Activated naive CD8-positive, alpha-beta T cell treated with anti-CD3 and anti-CD28 coated beads, Interleukin-2, amount 10 ng/mL, durations not matched to agents 7 days and 5 days (primary cell): ENCODE measurements around the gene LCE5A. TPM values are rescaled to one million over a fixed set of nuclear protein-coding genes. Genes with fewer than 3 reads are reported as not detected.
"Not testable (repeated sequence)": the region's sequence is repeated elsewhere in the genome, so short reads cannot be mapped to it uniquely, and the experiment has no call there.

Experiments used
- ATAC-seq: fragments of 150-1000 bp; cut with Tn5 transposase; one replicate; pipeline ENCODE4 v1.10.0; 2021; ENCODE audit warnings: low read depth, moderate library complexity
- POLR2A ChIA-PET: fragments of 350-600 bp; sonication (Branson Sonifier 250); formaldehyde crosslinking; loops from one replicate; lab custom pipeline; 2021; ENCODE audit warnings: antibody characterized with exemption; lab: Charles Lee
- DNase-seq: peaks from one replicate; pipeline ENCODE4 v3.0.0; 2021
- H3K27ac Mint-ChIP-seq: one replicate; pipeline ENCODE4 v1.8.0; 2022; ENCODE audit warnings: mild to moderate bottlenecking, mixed read lengths
- H3K27me3 Mint-ChIP-seq: one replicate; pipeline ENCODE4 v1.8.0; 2022; ENCODE audit warnings: mild to moderate bottlenecking, moderate library complexity, mixed read lengths
- H3K36me3 Mint-ChIP-seq: one replicate; pipeline ENCODE4 v1.8.0; 2021; ENCODE audit warnings: mild to moderate bottlenecking, mixed read lengths
- H3K4me1 Mint-ChIP-seq: one replicate; pipeline ENCODE4 v1.8.0; 2021; ENCODE audit warnings: mixed read lengths
- H3K4me3 Mint-ChIP-seq: one replicate; pipeline ENCODE4 v1.8.0; 2022; ENCODE audit warnings: mild to moderate bottlenecking, moderate library complexity, mixed read lengths
- H3K9me3 Mint-ChIP-seq: one replicate; pipeline ENCODE4 v1.8.0; 2021; ENCODE audit warnings: mixed read lengths
- total RNA-seq, 2 experiments: library from RNA; stranded (reverse); gene quantifications; one replicate each; pipeline ENCODE4 v1.2.3, GENCODE V29; 2021

The LCE5A gene, protein sequence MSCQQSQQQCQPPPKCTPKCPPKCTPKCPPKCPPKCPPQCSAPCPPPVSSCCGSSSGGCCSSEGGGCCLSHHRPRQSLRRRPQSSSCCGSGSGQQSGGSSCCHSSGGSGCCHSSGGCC
- not detected for total RNA-seq

DNA sequence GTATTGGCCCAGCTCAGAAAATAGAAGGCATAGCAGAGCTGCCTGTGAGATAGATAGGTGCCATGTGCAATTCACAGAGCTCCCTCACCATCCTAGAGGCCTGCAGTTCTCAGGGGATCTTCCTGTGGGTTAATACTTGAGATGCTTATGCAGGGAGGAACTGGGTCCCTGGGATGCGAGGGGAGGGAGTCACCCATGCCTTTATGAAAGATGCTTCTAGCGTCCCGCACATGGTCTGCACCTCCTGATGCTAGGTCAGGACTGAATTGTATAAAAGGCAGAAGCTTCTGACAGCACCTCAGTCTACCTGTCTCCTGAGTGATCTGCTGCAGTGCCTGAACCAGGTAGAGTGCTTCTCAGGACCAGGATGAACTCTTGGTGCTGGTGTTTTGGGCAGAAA lies at the start of gene LCE5A:
Gene LCE5A (plus strand): TSS at position 301 of the 400 bp plus-strand sequence. CDS start 732 bp downstream, outside the sequence.
- DNase-seq: no peak
- H3K27me3 Mint-ChIP-seq: peaks cover 67% of the 10 kb centered on the region
- ATAC-seq: no peak
- H3K27ac Mint-ChIP-seq: no peak within 1 kb of the TSS
- H3K4me1 Mint-ChIP-seq: no peaks in the 10 kb centered on the region
- POLR2A ChIA-PET: no interaction called here
- H3K9me3 Mint-ChIP-seq: no peaks in the 10 kb centered on the region
- no peaks in the 10 kb centered on the region for H3K36me3 Mint-ChIP-seq
- no peak within 1 kb of the TSS for H3K4me3 Mint-ChIP-seq

DNA sequence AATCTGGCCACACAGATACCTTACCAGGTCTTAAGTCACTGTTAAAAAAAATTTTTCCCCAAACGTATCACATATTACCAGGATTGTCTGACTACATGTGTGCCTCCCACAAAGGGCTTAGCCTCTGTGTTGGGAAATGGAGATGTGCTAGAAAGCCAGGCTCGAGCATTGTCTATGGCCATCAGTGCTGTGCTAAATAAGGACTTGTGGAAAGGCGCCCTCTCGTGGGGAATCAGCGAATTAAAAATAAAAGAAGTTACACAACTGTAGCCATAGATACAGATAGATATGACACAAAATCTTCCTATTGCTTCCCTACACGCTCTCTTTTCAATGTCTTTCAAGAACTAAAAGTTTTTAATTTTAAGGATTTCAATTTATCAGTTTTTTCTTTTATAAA lies 49.1 kb upstream of the LCE5A start:
- peaks cover 27% of the 10 kb centered on the region for H3K4me1 Mint-ChIP-seq
- H3K4me3 Mint-ChIP-seq: peak overlapping the region; percentile 52
- ATAC-seq: peak; percentile 55
- DNase-seq: peak; percentile 53
- no peaks in the 10 kb centered on the region for H3K36me3 Mint-ChIP-seq
- H3K27ac Mint-ChIP-seq: peak overlapping the region; percentile 63
- H3K27me3 Mint-ChIP-seq: peaks cover 12% of the 10 kb centered on the region
- H3K9me3 Mint-ChIP-seq: peaks cover 4% of the 10 kb centered on the region
- POLR2A ChIA-PET: no interaction called here

DNA sequence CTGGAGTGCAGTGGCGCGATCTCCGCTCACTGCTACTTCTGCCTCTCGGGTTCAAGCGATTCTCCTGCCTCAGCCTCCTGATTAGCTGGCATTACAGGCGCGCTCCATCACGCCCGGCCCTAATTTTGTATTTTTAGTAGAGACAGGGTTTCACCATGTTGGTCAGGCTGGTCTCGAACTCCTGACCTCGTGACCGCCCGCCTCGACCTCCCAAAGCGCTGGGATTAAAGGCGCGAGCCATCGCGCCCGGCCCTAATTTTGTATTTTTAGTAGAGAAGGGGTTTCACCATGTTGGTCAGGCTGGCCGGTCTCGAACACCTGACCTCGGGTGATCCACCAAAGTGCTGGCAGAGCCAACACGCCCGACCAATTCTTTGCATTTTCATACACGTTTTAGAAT lies 48.0 kb upstream of the LCE5A start:
- ATAC-seq (no peak), DNase-seq (no peak)
- Mint-ChIP-seq H3K27me3 (peaks cover 17% of the 10 kb centered on the region), H3K9me3 (peaks cover 5% of the 10 kb centered on the region), H3K4me1 (peaks cover 27% of the 10 kb centered on the region), H3K4me3 (no peak overlapping the region), H3K36me3 (no peaks in the 10 kb centered on the region), H3K27ac (no peak overlapping the region)
- POLR2A ChIA-PET: no interaction called here

DNA sequence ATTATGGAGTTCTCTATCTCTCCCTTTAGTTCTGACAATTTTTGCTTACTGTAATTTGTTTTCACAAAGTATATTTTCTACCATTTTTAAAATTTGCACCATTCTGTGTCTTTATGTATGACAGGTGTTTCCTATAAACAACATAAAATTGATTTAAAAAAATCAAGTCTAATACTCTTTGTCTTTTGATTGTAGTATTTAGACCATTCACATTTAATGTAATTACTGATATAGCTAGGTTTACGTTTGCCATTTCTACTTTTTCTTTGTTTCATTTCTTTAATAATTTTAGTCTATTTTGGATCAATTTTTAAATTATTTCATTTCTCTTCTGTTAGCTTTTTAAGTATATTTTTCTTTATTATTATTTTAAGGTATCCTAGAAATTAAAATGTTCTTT lies 44.4 kb upstream of the LCE5A start:
- peaks cover 4% of the 10 kb centered on the region for H3K4me1 Mint-ChIP-seq
- DNase-seq: no peak
- no peak overlapping the region for H3K27ac Mint-ChIP-seq
- no peak overlapping the region for H3K4me3 Mint-ChIP-seq
- H3K9me3 Mint-ChIP-seq: peaks cover 5% of the 10 kb centered on the region
- ATAC-seq: no peak
- H3K36me3 Mint-ChIP-seq: no peaks in the 10 kb centered on the region
- POLR2A ChIA-PET: no interaction called here
- H3K27me3 Mint-ChIP-seq: peaks cover 28% of the 10 kb centered on the region

DNA sequence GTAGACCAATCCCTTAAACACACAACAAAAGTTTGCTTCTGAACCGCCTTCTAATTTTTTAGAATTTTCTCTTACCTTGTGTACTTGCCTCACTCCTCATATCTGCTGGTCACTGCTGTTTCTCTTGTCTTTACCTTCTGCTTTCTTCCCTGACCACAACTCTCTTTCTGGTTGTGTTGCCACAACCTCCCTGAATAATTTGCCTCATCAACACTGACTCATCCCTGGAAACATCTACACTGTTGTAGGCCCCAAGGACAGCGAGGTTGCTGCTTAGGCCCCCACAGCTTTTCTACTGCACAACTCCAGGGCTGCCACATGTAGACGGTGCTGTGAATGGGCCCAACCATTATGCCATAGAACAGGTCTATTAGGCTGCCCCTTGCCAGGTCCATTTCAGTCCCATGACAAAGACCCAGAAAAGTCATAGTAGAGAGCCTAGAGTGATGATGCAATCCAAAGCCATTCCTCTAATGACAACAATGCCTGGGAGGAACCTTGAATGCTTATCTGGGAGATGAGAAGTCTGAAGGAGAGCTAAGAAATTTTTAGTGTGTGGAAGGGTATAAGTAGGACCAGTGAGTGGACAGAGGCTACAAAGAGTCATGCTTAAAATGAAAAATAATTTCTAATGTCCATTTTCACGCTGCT lies 36.6 kb upstream of the LCE5A start:
- peaks cover 3% of the 10 kb centered on the region for H3K36me3 Mint-ChIP-seq
- peaks cover 1% of the 10 kb centered on the region for H3K4me1 Mint-ChIP-seq
- no peak overlapping the region for H3K27ac Mint-ChIP-seq
- H3K9me3 Mint-ChIP-seq: peaks cover 31% of the 10 kb centered on the region
- DNase-seq: no peak
- H3K4me3 Mint-ChIP-seq: no peak overlapping the region
- ATAC-seq: no peak
- POLR2A ChIA-PET: no interaction called here
- H3K27me3 Mint-ChIP-seq: peaks cover 3% of the 10 kb centered on the region

DNA sequence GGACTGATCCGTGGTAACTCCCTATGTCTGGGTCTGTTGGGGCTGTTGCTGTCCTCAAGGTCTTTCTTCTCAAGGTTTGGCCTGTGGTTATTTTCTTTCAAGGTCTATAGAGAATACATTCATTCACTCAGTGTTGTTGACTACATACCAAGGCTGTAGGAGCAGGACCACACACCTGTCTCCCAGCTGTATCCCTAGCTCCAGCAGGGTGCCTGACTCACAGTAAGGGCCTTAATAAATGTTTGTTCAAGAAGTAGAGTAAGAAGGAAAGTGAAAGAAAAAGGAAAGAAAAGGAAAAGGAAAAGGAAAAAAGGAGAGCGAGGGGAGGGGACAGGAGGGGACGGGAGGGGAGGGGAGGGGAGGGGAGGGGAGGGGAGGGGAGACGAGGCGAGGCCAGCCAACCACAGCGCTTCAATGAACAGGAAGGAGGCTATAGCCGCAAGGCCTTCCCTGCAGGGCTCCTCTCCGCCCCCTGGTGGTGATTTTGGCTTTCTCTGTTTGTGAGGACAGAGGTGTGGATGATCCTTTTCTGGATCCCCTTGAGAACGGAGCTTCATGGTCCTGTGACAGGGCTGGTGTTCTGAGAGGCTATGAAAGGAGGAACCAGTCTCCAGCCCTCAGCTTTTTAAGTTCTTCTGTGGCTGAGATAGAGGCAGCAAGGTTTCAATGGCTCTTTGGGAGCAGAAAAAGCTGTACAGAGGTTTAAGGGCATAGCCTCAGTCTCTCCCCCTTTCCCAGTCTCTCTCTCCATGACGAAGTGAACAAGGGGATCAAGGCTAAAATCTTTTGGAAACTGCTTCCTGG lies 30.6 kb upstream of the LCE5A start:
- Mint-ChIP-seq H3K9me3 (peaks cover 28% of the 10 kb centered on the region), H3K4me3 (peak overlapping the region; percentile 56), H3K36me3 (peaks cover 3% of the 10 kb centered on the region), H3K27me3 (no peaks in the 10 kb centered on the region), H3K4me1 (peaks cover 8% of the 10 kb centered on the region), H3K27ac (peak overlapping the region; percentile 2)
- DNase-seq (peak; percentile 47), ATAC-seq (peak; percentile 52)
- POLR2A ChIA-PET: no interaction called here

DNA sequence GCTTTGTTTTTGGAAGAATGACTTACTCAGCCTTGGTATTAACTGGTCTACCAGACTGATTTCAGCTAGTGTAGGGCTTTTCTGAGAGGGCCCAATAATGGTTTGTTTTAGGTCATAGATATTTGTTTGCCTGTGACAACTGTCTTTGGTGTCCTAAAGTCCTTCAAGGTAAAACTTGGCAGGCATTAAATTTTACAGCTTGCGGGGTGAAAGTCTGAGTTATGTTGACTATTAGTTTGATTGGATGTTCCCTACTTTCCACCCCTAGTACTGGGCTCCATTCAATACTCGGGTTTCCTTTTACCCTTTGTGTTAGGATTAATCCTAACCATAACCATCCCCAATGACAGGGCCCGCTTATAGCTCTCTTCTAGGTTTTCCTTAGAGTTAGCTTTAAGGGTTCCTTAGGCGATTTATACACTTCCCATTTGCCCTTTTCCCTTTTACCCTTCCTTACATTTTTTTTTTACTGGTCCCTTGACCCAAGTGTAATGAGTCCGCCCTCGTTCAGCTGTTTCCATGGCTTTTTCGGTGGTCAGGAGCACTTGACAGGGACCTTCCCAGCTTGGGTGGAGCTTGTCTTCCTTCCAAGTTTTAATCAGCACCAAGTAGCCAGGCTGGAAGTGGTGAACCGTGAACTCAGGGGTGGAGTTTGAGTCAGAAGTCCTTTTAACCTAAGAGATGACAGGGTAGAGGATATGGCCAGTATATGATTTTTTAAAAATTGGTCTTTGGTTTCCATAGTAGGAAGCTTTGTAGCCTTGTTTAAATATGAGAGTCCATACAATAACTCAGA lies 28.5 kb upstream of the LCE5A start:
- peaks cover 8% of the 10 kb centered on the region for H3K4me1 Mint-ChIP-seq
- no peak overlapping the region for H3K27ac Mint-ChIP-seq
- POLR2A ChIA-PET: no interaction called here

DNA sequence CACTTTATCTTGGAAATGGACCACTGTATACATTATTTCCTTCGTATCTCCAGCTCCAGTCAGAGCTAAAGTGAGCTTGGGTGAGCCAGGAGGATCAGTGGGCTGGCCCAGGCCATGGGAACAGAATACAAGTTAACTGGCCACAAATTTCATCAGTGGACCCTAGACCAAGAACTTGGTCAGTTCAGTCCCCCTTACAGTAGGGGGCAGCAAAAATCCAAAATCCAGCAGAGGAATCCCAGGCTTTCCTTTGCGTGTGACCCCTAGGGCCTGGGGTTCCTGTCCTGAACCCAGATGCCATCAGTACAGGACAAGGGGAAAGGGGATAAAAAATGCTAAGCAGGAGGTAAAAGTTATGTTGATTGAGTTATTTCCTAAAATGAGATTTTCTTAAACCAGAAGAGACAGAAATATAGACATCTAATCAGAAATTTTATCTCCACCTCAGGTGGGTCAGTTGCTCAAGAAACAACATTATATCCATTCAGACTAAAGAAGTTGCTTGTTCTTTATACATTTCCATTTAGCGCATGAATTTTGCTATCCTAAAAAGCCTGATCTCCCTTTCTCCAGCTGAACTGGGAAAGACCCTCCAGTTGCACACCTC lies 24.1 kb upstream of the LCE5A start:
- ATAC-seq: no peak
- DNase-seq: no peak
- POLR2A ChIA-PET: no interaction called here

More for the DNA sequence above, 28.5 kb upstream of the LCE5A start:
- DNase-seq: no peak
- no peak for ATAC-seq
- H3K27me3 Mint-ChIP-seq: peaks cover 2% of the 10 kb centered on the region
- H3K4me3 Mint-ChIP-seq: no peak overlapping the region
- peaks cover 16% of the 10 kb centered on the region for H3K9me3 Mint-ChIP-seq
- peaks cover under 1% of the 10 kb centered on the region for H3K36me3 Mint-ChIP-seq

DNA sequence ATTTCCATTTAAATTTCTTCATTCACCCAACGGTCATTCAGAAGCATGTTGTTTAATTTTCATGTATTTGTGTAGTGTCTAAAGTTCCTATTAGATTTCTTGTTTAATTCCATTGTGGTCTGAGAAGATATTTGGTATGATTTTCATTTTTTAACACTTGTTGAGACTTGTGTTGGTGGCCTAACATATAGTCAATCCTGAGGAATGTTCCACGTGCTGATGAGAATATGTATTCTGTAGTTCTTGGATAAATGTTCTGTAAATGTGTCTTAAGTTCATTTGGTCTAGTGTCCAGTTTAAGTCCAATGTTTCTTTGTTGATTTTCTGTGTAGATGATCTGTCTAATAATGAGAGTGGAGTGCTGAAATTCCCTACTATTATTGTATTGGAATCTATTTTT lies 22.7 kb upstream of the LCE5A start:
- H3K27ac Mint-ChIP-seq: no peak overlapping the region
- H3K4me3 Mint-ChIP-seq: no peak overlapping the region
- no peaks in the 10 kb centered on the region for H3K9me3 Mint-ChIP-seq
- POLR2A ChIA-PET: no interaction called here
- H3K4me1 Mint-ChIP-seq: peaks cover 6% of the 10 kb centered on the region
- peaks cover 8% of the 10 kb centered on the region for H3K27me3 Mint-ChIP-seq
- ATAC-seq: no peak
- DNase-seq: no peak
- no peaks in the 10 kb centered on the region for H3K36me3 Mint-ChIP-seq

More for the DNA sequence above, 24.1 kb upstream of the LCE5A start:
- H3K36me3 Mint-ChIP-seq: no peaks in the 10 kb centered on the region
- H3K4me1 Mint-ChIP-seq: peaks cover 6% of the 10 kb centered on the region
- no peak overlapping the region for H3K27ac Mint-ChIP-seq
- H3K27me3 Mint-ChIP-seq: peaks cover 6% of the 10 kb centered on the region
- H3K9me3 Mint-ChIP-seq: no peaks in the 10 kb centered on the region
- H3K4me3 Mint-ChIP-seq: no peak overlapping the region

DNA sequence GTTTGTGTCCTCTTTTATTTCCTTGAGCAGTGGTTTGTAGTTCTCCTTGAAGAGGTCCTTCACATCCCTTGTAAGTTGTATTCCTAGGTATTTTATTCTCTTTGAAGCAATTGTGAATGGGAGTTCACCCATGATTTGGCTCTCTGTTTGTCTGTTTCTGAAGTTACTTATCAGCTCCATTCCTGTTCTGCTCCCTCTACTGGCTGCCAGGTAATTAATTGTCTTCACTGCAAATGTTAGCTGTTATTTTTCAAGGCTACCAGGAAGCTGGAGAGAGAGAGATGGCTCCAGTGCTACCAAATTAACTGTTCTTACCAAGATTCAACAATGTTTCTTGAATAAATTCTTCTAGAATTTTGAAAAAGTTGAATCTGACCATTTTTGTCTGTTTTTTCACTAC lies 19.1 kb upstream of the LCE5A start:
- DNase-seq, H3K4me1 Mint-ChIP-seq, H3K9me3 Mint-ChIP-seq, H3K36me3 Mint-ChIP-seq, H3K27ac Mint-ChIP-seq, POLR2A ChIA-PET, H3K4me3 Mint-ChIP-seq, ATAC-seq: not testable (repeated sequence)
- peaks cover 12% of the 10 kb centered on the region for H3K27me3 Mint-ChIP-seq

DNA sequence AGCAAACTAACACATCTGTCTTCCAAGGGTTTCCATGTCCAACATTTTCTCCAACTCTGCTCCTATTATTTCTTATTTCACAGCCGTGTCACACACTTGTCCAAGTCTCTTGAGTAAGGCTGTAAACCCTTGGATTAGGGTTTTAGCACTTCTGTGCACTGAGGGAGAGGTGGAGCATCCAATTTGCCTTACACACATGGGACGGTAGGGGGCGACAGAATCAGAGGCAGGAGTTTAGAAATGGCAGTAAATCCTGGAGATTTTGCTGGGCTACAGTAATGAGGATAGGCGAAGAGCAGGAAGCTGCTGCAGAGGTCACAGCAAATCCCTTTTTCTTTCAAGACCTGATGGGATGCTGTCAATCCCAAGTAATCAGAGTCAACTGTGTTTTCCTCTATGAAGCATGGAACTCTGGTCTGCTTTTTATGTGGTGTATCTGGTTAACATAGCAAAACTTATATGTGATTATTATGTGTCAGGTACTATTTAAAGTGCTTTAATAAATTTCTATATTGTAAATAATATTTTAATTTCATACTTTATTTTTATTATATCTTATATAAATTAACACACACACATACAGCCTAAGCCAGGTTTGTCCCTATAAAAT lies 15.4 kb upstream of the LCE5A start:
- POLR2A ChIA-PET: no interaction called here
- no peak for ATAC-seq
- H3K36me3 Mint-ChIP-seq: no peaks in the 10 kb centered on the region
- no peak for DNase-seq
- H3K27me3 Mint-ChIP-seq: peaks cover 9% of the 10 kb centered on the region
- no peak overlapping the region for H3K4me3 Mint-ChIP-seq
- no peaks in the 10 kb centered on the region for H3K4me1 Mint-ChIP-seq
- H3K9me3 Mint-ChIP-seq: no peaks in the 10 kb centered on the region
- H3K27ac Mint-ChIP-seq: no peak overlapping the region

DNA sequence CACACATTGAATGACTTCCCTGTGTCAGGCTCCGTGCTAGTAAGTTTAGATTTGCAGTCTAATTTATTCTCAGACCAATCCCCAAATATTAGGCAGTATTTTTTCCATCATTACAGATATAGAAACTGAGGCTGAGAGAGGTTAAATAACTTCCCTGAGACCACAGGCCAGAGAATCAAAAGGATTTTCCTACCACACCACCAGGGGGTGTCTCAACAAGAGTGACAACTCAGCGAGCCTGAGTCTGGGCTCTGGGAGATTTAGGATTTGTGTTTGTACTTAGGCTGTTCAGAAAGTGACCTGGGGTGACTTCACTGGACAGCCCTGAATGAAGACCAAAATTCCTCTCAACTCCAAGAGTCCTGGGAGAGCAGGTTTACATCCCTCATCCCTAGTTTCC lies 13.3 kb upstream of the LCE5A start:
- H3K27ac Mint-ChIP-seq: no peak overlapping the region
- peaks cover 5% of the 10 kb centered on the region for H3K27me3 Mint-ChIP-seq
- H3K4me3 Mint-ChIP-seq: no peak overlapping the region
- H3K4me1 Mint-ChIP-seq: no peaks in the 10 kb centered on the region
- POLR2A ChIA-PET: no interaction called here
- no peaks in the 10 kb centered on the region for H3K9me3 Mint-ChIP-seq
- H3K36me3 Mint-ChIP-seq: no peaks in the 10 kb centered on the region
- ATAC-seq (no peak), DNase-seq (no peak)

DNA sequence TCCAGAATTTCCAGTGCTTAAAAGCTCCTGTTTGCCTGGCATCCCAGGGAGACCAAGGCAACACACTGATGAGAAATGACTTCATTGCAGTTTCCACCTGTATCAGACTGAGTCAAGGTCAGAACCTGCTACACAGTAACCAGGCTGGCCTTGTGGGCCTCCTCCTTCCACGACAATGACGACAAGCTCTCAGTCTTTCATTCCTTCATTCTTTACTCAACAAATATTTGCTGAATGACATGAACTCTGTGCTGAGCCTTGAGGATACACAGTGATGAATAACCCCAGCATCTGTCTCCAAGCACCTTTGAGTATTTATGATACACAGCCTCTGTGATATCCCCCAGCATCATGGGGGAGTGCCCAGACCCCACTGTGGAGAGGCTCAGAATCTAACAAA lies 8.9 kb upstream of the LCE5A start:
- Mint-ChIP-seq H3K9me3 (no peaks in the 10 kb centered on the region), H3K27ac (no peak overlapping the region), H3K27me3 (no peaks in the 10 kb centered on the region), H3K4me1 (no peaks in the 10 kb centered on the region), H3K36me3 (no peaks in the 10 kb centered on the region), H3K4me3 (no peak overlapping the region)
- ATAC-seq: no peak
- DNase-seq: no peak
- POLR2A ChIA-PET: no interaction called here
